HG03108 (cell line): ENCODE data around the gene SH3RF3.

Source experiments
- ATAC-seq: cut with Tn5 transposase; IDR thresholded peaks from one replicate; pipeline ENCODE4 v1.9.1; 2021; ENCODE audit warnings: moderate library complexity; ENCODE audit not compliant: unreplicated experiment

Gene SH3RF3

DNA sequence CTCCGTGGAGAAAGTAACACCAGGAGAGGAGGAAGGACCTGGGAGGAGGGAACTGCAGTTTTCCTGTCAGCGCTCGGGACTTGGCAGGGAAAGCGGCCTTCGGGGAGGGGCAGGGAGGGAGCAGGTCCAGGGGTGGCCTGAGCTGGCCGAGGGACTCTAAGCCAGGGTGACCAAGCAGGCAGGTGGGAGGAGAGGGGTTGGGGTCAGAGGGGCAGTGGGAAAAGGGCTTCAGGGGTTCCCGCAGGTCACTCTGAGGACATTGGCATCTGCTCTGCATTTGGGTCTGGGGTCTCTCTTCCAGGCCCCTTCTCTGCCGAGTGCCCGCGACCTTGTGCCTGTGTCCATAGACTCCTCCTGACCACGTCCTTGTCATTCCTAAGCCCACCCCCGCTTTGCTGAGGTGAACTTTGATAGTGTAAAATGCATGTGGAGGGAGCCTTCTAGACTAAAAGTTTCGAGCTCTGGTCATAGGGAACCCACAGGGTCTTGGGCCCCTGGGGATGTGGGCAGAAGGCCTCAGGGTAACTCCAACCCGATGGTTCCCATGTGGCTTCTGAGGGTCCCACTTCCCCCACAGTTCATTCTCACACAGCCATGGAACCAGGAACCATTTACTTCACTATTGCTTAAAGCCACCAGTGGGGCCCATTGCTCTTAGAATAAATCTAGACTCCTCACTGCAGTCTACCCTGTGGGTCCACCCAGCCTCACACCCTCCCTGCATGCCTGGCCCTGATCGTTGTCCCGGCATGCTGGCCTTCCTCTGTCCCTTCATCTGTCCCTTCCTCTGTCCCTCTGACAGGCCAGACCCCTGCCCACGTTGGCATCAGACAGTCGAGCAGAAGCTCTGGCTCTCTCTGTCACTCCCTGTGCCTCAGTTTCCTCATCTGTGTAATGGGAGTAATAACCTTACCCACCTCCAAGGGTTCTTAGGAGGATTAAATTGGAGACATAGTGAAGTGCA lies 255.6 kb downstream of the SH3RF3 start:
- ATAC-seq = no peak

GRCh38 chr2:109385506-109385905 lies 256.5 kb downstream of the SH3RF3 start:
- no peak for ATAC-seq

GRCh38 chr2:109386004-109386695 lies 257.1 kb downstream of the SH3RF3 start:
- ATAC-seq = no peak

- ATAC-seq = no peak
Measured at GRCh38 chr2:109387221-109387735, 258.3 kb downstream of the SH3RF3 start.

DNA sequence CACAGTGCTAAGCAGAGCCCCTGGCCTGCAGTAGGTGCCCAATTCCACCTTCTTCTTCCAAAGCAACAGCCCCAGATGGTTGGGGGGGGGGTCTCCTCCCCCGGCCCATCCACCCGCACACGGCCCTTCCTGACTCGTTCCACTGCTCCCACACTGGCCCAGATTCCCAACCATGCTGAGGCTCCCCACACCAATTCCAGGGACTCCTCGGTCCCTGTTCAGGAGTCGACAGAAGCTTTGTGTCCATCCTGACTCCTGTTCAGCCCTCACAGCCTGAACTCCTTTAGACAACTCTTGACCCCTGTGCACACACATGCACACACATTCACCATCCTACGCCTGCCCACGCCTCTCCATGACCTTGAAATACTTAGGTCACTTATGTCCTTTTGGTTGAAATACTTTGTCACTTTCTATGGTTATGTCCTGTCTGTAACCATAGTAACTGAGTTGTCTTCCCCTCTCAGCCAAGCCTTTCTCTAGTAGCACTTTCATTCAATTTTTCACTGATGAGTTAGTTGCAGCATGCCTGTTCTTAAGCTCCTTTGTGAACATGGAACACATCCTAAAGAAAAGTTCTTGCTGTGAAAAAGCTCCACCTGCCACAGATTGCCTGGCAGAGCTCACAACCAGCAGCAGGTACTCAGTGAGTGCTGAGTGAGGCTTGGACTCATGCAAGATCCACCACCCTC lies 258.9 kb downstream of the SH3RF3 start:
- no peak for ATAC-seq

DNA sequence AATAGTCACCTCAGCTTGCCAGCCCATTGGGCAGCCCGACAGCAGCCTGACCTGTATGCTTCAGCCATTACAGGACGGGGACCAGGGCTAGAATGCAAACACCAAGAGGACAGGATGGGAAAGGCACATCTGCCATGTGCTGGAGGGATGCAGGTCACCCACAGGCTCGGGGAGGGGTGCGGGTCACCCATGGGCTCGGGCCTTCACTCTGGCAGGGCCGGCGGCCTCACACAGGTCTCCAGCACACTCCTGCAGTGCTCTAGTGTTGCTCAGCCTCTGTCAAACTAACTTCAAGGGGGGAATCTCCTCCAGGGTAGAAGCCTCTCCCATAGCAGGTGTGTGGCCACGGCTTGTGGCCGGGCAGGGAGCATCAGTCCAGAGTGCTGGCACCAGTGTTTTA lies 262.2 kb downstream of the SH3RF3 start:
- ATAC-seq = no peak

- no peak for ATAC-seq
Measured at GRCh38 chr2:109392140-109392539, 263.1 kb downstream of the SH3RF3 start.

- no peak for ATAC-seq
Measured at GRCh38 chr2:109392816-109393661, 264.0 kb downstream of the SH3RF3 start.

DNA sequence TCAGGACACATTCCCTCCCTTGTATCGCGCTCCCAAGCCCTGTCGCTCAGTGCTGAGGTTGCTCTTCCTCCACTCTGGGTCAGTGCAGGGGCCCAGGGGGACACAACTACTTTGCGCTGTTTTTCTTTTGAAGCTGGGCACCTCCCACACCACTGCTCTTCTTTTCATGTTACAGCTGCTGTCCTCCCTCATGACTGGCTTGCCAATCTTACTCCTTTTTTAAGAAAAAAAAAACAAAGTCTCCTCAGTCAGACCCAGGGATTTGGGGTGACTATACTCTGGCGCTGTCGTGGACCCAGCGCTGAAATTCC lies 264.6 kb downstream of the SH3RF3 start:
- ATAC-seq = no peak

GRCh38 chr2:109395494-109396201 lies 266.6 kb downstream of the SH3RF3 start:
- no peak for ATAC-seq

DNA sequence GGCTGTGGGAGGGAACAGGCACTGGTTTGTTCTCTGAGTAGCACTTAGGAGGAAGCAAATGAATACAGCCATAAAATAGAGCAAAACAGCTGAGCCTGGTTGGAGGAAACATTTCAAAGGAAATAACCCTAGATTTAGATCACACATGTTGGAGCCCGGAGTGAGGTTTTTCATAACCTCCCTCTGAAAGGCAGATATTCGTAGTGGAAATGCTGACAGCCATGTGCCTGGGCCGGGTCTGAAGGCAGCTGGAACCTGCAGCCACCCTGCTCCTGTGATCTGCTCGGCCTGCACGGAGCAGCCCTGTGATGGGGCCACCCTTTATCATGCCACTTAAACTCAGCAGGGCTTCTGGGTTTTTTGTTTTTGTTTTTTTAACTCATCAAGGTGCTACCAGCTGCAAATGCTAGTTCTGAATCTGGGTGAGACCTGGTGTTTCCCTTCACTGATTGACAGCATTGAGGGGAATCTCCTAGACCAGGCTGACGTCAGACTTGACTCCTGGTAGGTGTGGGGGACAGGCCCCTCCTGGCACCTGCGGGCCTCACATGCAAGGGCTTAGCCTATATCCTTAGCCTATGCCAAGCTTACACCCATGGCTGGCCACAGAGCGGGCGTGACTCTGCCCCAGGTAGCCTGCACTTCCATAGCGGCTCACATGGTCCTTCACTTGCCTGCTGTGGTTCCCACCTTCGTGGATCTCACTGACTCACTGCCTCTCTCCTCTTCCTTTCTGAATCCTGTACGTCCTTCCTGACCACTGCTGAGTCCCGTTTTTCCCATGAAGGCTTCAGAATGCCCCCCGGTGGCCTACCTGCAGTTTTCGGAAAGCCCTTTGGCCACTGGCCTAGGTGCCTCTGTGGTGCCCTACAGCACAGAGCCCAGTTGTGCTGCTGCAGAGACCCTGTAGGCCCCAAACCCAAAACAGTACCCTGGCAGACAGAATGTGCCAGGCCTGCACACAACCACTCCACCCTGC lies 267.5 kb downstream of the SH3RF3 start:
- no peak for ATAC-seq

DNA sequence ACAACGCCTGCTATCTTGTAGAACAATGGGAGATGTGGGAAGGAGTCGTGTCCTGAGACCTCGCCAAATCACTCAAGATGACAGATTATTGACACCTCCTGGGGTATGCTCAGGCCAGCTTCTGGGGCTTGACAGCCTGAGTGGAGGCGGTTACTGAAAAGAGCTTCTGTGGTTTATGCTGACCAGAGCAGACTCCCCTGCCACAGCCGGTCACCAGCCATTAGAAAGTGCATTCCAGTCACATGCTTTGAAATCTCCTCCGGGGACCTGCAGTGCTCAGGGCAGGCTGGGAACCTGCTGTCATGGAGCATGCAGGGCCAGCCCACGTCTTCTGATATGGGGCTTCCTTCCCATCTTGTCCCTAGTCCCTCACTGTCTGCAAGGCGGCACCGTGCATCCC lies 268.9 kb downstream of the SH3RF3 start:
- ATAC-seq = no peak

DNA sequence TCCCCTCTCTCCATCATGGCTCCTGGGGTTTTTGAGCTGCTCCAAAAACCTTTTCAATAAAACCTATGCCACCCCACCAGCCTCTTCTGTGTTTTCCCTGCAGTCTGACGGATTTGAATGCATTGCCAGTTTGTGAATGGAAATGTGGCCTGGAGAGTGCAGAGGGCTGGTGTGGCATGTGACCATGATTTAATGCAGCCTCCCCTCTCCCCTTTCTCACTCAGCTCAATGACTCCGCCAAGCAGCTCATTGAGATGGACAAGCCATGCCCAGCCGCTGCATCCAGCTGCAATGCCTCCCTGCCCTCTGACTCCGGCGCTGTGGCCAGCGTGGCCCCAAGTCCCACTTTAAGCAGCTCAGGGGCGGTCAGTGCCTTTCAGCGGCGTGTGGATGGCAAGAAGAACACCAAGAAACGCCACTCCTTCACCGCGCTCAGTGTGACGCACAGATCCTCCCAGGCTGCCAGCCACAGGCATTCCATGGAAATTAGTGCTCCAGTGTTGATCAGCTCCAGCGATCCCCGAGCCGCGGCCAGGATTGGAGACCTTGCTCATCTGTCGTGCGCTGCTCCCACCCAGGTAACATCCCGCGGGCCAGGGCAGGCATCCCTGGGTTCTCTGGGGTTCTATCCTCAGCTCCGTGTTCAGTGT lies 269.5 kb downstream of the SH3RF3 start:
- ATAC-seq = no peak

DNA sequence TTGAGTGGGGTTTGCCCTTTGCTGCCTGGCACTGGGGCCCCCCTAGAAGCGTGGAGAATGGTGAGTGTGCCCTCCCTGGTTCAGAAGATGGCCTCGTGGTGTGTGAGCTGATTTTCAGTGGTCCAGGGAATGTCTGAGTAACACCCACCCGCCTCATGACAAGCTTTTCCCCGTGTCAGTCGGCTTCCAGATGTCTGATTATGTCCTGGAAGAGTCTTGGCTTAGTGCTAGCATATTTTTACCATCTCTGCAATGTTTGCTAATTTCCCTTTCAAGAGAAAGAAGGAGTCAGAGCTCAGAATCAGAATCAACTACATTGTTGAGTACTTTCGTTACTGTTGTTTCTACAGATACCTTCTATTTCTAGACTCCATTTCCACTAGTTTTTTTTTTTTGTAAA lies 270.1 kb downstream of the SH3RF3 start:
- no peak for ATAC-seq

- no peak for ATAC-seq
Measured at GRCh38 chr2:109400102-109400501, 271.1 kb downstream of the SH3RF3 start.

DNA sequence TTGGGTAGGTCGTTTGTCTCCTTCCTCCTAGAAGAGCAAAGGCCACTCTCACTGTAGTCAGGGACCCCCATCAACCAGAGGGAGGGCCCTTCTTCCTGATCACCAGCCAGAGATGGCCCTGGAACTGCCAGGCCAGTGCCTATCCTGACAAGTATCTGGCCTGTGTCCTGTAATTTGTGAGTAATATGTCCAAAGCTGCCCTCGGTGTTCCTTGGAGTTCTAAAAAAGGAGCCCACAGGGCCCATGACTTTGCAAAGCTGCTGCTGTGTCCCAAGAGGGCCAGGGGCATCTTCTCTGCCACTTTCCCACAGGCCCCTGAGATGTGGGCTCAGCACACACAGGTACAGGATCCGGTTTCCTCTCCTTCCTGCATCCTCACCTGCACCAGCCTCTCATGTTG lies 272.4 kb downstream of the SH3RF3 start:
- ATAC-seq = no peak

GRCh38 chr2:109402180-109402579 lies 273.2 kb downstream of the SH3RF3 start:
- no peak for ATAC-seq
